Neuronal stem cell (in vitro differentiated cells): Measurements from ENCODE around the gene RPL18.

ENCODE experiments used
- DNase-seq: peaks from one replicate; pipeline ENCODE4 v3.0.0-alpha.2; 2013; ENCODE audit warnings: low spot score
- H2AFZ ChIP-seq: one replicate; pipeline ENCODE4 v1.6.1; 2013; ENCODE audit warnings: mild to moderate bottlenecking, low read length, inconsistent platforms
- H2AK5ac ChIP-seq: 2 replicates; pipeline ENCODE4 v1.6.1; 2013; ENCODE audit warnings: low read depth, mild to moderate bottlenecking, inconsistent platforms, low read length, moderate library complexity, mixed read lengths
- H2BK120ac ChIP-seq: 2 replicates; pipeline ENCODE4 v1.6.1; 2013; ENCODE audit warnings: low read depth, mild to moderate bottlenecking, inconsistent platforms, low read length, moderate library complexity, mixed read lengths
- H2BK12ac ChIP-seq: one replicate; pipeline ENCODE4 v1.6.1; 2013; ENCODE audit warnings: low read length, inconsistent platforms
- H2BK15ac ChIP-seq: 2 replicates; pipeline ENCODE4 v1.6.1; 2013; ENCODE audit warnings: mild to moderate bottlenecking, low read length, inconsistent platforms, mixed read lengths
- H2BK5ac ChIP-seq: one replicate; pipeline ENCODE4 v1.6.1; 2013; ENCODE audit warnings: inconsistent platforms, mild to moderate bottlenecking, low read length, moderate library complexity
- H3K14ac ChIP-seq: one replicate; pipeline ENCODE4 v1.6.1; 2013; ENCODE audit warnings: low read length, inconsistent platforms
- H3K18ac ChIP-seq: 2 replicates; pipeline ENCODE4 v1.6.1; 2013; ENCODE audit warnings: low read length, inconsistent platforms
- H3K23ac ChIP-seq: 2 replicates; pipeline ENCODE4 v1.6.1; 2013; ENCODE audit warnings: low read depth, mild to moderate bottlenecking, mixed read lengths, low read length, inconsistent platforms; ENCODE audit not compliant: poor library complexity
- H3K27ac ChIP-seq: replicated peaks from 3 replicates; pipeline ENCODE4 v1.5.1; 2013; ENCODE audit warnings: low read length, inconsistent platforms
- H3K27me3 ChIP-seq, 3 experiments: 2 replicates each; pipeline ENCODE4 v1.6.1; 2013; ENCODE audit warnings: low read length in 3 of 3, mild to moderate bottlenecking in 2 of 3, inconsistent platforms in 1 of 3, low read depth in 1 of 3, mixed read lengths in 1 of 3, moderate library complexity in 1 of 3; ENCODE audit not compliant: control insufficient read depth in 3 of 3, insufficient read depth in 3 of 3
- H3K36me3 ChIP-seq, 2 donors: replicated peaks in 1 of 2; 2 replicates each; pipeline ENCODE4 v1.6.1; 2013; ENCODE audit warnings: low read length in 2 of 2; ENCODE audit not compliant: control insufficient read depth in 2 of 2, insufficient read depth in 2 of 2
- H3K4ac ChIP-seq: 2 replicates; pipeline ENCODE4 v1.6.1; 2013; ENCODE audit warnings: inconsistent platforms, mild to moderate bottlenecking, low read length, moderate library complexity
- H3K4me1 ChIP-seq, 2 donors: 1 replicate in 1 of 2; 2 replicates in 1 of 2; pipeline ENCODE4 v1.6.1; 2013; ENCODE audit warnings: low read length in 2 of 2, low read depth in 1 of 2; ENCODE audit not compliant: control insufficient read depth in 2 of 2, insufficient read depth in 1 of 2
- H3K4me2 ChIP-seq: one replicate; pipeline ENCODE4 v1.6.1; 2013; ENCODE audit warnings: mild to moderate bottlenecking, low read length, inconsistent platforms; ENCODE audit not compliant: insufficient read depth, poor library complexity, severe bottlenecking
- H3K4me3 ChIP-seq, 2 donors: 2 replicates each; pipeline ENCODE4 v1.5.1; 2013; ENCODE audit warnings: low read length in 2 of 2, mild to moderate bottlenecking in 2 of 2, inconsistent platforms in 1 of 2, moderate library complexity in 1 of 2
- H3K79me1 ChIP-seq: one replicate; pipeline ENCODE4 v1.6.1; 2013; ENCODE audit warnings: low read depth, mild to moderate bottlenecking, inconsistent platforms, low read length, moderate library complexity
- H3K9ac ChIP-seq: one replicate; pipeline ENCODE4 v1.6.1; 2013; ENCODE audit warnings: mild to moderate bottlenecking, low read depth, low read length, inconsistent platforms; ENCODE audit not compliant: poor library complexity
- H3K9me3 ChIP-seq, 2 donors: replicated peaks in 1 of 2; 2 replicates each; pipeline versions ENCODE3 to v1.6.1; 2013; ENCODE audit warnings: low read length in 2 of 2, mild to moderate bottlenecking in 2 of 2, inconsistent platforms in 1 of 2, low read depth in 1 of 2, mixed read lengths in 1 of 2, moderate library complexity in 1 of 2; ENCODE audit not compliant: control insufficient read depth in 2 of 2, insufficient read depth in 1 of 2
- H4K8ac ChIP-seq: one replicate; pipeline ENCODE4 v1.6.1; 2013; ENCODE audit warnings: low read depth, mild to moderate bottlenecking, inconsistent platforms, low read length, moderate library complexity
- H4K91ac ChIP-seq: one replicate; pipeline ENCODE4 v1.6.1; 2013; ENCODE audit warnings: low read length, low read depth, mild to moderate bottlenecking, inconsistent platforms; ENCODE audit not compliant: poor library complexity
- WGBS, 2 donors: extraction: QIAGEN DNeasy Blood & Tissue Kit; methylation state at CpG; one replicate each; pipeline ENCODE4 v1.1.7; 2013; ENCODE audit warnings: missing lambda C conversion rate in 2 of 2, mixed read lengths in 1 of 2; ENCODE audit not compliant: insufficient read length in 2 of 2, insufficient replicate concordance in 1 of 2; ENCODE audit errors: extremely low coverage in 2 of 2; 5-methylcytosine and 5-hydroxymethylcytosine counted together

The RPL18 gene

GRCh38 chr19:48646722-48647216 is 27.8 kb upstream of the RPL18 start:
- no peak overlapping the region for H3K14ac ChIP-seq
- H3K27me3 ChIP-seq = no peaks in the 10 kb centered on the region
- H3K36me3 ChIP-seq = no peaks in the 10 kb centered on the region
- peaks cover 10 to 17% of the 10 kb centered on the region in 2 donors for H3K4me1 ChIP-seq
- no peak overlapping the region for H3K4me2 ChIP-seq
- no peak overlapping the region for H2BK12ac ChIP-seq
- H4K91ac ChIP-seq = no peak overlapping the region
- H3K27ac ChIP-seq = no peak overlapping the region
- no peak overlapping the region for H2BK120ac ChIP-seq
- peak overlapping the region; percentile 99 for H2AFZ ChIP-seq
- no peak overlapping the region for H3K18ac ChIP-seq
- H2BK15ac ChIP-seq = no peak overlapping the region
- DNase-seq = no peak
- H3K4ac ChIP-seq = no peak overlapping the region
- H3K4me3 ChIP-seq = no peak overlapping the region
- no peak overlapping the region for H2BK5ac ChIP-seq
- no peak overlapping the region for H3K9ac ChIP-seq
- peaks cover 9% of the 10 kb centered on the region for H3K79me1 ChIP-seq
- no peak overlapping the region for H2AK5ac ChIP-seq
- no CpG with 5 or more reads among the region's 10 CpGs for WGBS, 2 donors
- no peak overlapping the region for H4K8ac ChIP-seq
- H3K23ac ChIP-seq = no peak overlapping the region
- no peaks in the 10 kb centered on the region for H3K9me3 ChIP-seq

GRCh38 chr19:48646001-48646721 is 27.2 kb upstream of the RPL18 start, which contains the start of gene CA11:
TSS of gene CA11 (minus strand) at chr19:48646187. CDS start at chr19:48645632, 555 bp downstream.
- peaks cover 9% of the 10 kb centered on the region for H3K79me1 ChIP-seq
- WGBS, 2 donors = no CpG with 5 or more reads among the region's 33 CpGs
- no peaks in the 10 kb centered on the region for H3K36me3 ChIP-seq
- H2AFZ ChIP-seq = peak within 1 kb of the TSS; percentile 99
- H3K9ac ChIP-seq = peak within 1 kb of the TSS; percentile 81
- H3K27ac ChIP-seq = peak within 1 kb of the TSS; percentile 88
- H2BK12ac ChIP-seq = peak within 1 kb of the TSS; percentile 84
- peak within 1 kb of the TSS; percentile 89 for H3K23ac ChIP-seq
- DNase-seq = peak; percentile 91
- H4K91ac ChIP-seq = no peak within 1 kb of the TSS
- peak within 1 kb of the TSS; percentile 98 for H3K4me2 ChIP-seq
- no peaks in the 10 kb centered on the region for H3K9me3 ChIP-seq
- H2BK15ac ChIP-seq = peak within 1 kb of the TSS; percentile 32
- peaks cover 10 to 17% of the 10 kb centered on the region in 2 donors for H3K4me1 ChIP-seq
- peak within 1 kb of the TSS; percentile 17 for H3K4ac ChIP-seq
- H2BK120ac ChIP-seq = peak within 1 kb of the TSS; percentile 91
- H2AK5ac ChIP-seq = peak within 1 kb of the TSS; percentile 79
- peak within 1 kb of the TSS; percentile 82 for H4K8ac ChIP-seq
- peak within 1 kb of the TSS; percentile 68 for H3K18ac ChIP-seq
- peak within 1 kb of the TSS; percentile 51 to 73 for H3K4me3 ChIP-seq
- no peaks in the 10 kb centered on the region for H3K27me3 ChIP-seq
- H3K14ac ChIP-seq = peak within 1 kb of the TSS; percentile 71
- peak within 1 kb of the TSS; percentile 45 for H2BK5ac ChIP-seq

- Histone ChIP-seq H2AK5ac (peak overlapping the region; percentile 79), H3K27ac (peak overlapping the region; percentile 88), H4K91ac (no peak overlapping the region), H3K36me3 (no peaks in the 10 kb centered on the region), H2BK12ac (no peak overlapping the region), H3K4me3 (peak overlapping the region; percentile 51 to 73), H3K9ac (peak overlapping the region; percentile 74), H2AFZ (peak overlapping the region; percentile 99), H3K79me1 (peaks cover 9% of the 10 kb centered on the region), H3K4me2 (peak overlapping the region; percentile 98), H2BK120ac (no peak overlapping the region), H3K14ac (no peak overlapping the region), H3K23ac (peak overlapping the region; percentile 89), H2BK5ac (peak overlapping the region; percentile 45), H3K9me3 (no peaks in the 10 kb centered on the region), H4K8ac (peak overlapping the region; percentile 29), H3K18ac (peak overlapping the region; percentile 68), H3K4me1 (peaks cover 10 to 17% of the 10 kb centered on the region in 2 donors), H2BK15ac (peak overlapping the region; percentile 32), H3K27me3 (no peaks in the 10 kb centered on the region), H3K4ac (no peak overlapping the region)
- WGBS, 2 donors = no CpG with 5 or more reads among the region's 6 CpGs
- no peak for DNase-seq
These were observed 26.6 kb upstream of the RPL18 start for GRCh38 chr19:48645620-48646000.
